ENCODE results near the gene SLIT3.

GRCh38 chr5:169244812-169245211 lies 56.1 kb downstream of the SLIT3 start:
- TF ChIP-seq CTCF (IDR thresholded peaks at IDR 0.05) = no peak
- TF ChIP-seq POLR2A (IDR thresholded peaks at IDR 0.05) = no peak
- no peak for TF ChIP-seq POLR2AphosphoS5 (IDR thresholded peaks at IDR 0.05; ENCODE audit: insufficient read depth in 1 of 2, low read depth in 1 of 2)
